GM18508 (cell line): ENCODE results near the gene CD300H.
"Not testable (repeated sequence)": the region's sequence is repeated elsewhere in the genome, so short reads cannot be mapped to it uniquely, and the experiment has no call there.

Source experiments
- ATAC-seq: cut with Tn5 transposase; IDR thresholded peaks from one replicate; pipeline ENCODE4 v1.9.1; 2021; ENCODE audit warnings: moderate number of reproducible peaks; ENCODE audit not compliant: insufficient read depth, unreplicated experiment

Gene CD300H

DNA sequence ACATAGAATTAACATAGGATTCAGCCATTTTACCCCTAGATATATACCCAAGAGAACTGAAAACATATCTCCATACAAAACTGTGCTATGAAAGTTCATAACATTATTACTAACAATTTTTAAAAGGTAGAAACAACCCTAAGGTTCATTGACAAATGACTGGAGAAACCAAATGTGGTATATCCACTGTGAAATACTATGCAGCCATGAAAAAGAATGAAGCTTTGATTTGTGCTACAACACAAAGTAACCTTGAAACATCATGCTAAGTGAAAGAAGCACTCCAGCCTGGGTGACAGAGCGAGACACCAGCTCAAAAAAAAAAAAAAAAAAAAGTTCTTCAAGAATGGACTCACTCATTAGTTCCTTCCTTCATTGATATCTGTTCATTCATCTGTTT, 24.2 kb upstream of the CD300H start:
- ATAC-seq: no peak

DNA sequence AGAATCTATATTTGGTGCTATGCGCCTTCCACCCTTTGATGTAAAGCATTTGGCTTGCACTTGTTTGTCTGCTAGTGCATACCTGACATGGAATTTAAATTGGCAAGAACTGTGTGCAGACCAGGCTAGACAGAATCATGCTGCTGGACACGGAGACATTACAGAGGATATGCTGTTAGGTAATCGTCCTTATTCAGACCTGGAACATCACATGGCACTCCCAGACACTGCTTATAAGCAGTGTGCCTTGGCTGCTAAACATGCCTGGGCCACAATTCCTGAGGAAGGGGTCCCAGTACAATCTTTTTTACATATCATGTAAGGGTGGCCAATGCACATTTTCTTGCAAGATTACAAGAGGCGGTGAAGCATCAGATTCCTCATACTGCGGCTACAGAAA, 18.4 kb upstream of the CD300H start:
- no peak for ATAC-seq

DNA sequence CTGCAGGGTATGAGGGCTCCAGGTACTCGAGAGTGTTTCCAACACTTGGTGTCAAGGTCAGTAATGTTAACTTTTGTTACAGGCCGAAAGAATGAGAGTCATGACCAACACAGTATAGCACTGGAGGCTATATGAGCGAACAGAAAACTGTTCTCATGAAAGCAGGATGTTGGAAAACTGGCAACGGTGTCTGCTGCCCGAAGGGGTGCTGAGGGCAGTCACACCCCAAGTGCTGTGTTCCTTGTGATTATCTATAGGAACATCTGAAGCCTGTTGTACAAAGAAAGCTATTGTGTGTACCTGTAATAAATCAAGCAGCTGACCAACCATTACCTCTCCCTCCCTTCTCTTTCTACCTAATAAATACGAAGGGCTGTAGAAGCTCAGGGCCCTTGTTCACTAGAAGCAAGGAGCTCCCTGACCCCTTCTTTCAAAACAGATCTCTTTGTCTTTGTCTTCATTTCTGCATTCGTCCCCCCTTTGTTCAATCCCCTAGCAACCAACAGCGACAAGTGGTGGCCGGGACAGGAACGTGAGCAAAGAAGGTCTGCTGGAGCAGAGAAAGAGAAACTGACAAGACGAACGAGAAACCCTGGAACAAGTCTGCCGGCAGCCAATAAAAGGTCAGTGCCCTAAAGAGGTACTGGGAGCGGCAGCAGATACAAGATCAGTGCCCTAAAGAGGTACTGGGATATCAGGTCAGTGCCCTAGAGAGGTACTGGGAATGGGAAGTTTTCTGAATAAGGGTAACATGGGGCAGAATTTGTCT, 17.2 kb upstream of the CD300H start:
- no peak for ATAC-seq

DNA sequence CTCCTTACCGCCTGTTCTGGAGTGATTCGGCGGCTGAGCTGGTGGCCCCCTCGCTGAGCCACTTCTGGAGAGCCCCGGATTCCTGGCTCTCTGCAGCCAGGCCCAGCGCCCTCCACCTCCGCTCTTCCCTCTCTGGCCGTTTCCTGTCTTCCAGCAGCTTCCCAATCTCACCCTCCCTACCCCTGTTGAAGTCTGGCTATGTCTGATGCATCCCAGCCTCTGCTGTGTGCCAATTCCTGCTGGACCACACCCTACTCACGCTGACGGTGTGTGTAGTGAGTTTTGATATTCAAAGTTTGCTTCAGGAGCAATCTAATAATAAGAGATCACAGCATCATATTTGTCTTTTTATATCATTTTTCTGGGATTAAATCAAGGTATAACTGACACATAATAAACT, 15.3 kb upstream of the CD300H start:
- no peak for ATAC-seq

DNA sequence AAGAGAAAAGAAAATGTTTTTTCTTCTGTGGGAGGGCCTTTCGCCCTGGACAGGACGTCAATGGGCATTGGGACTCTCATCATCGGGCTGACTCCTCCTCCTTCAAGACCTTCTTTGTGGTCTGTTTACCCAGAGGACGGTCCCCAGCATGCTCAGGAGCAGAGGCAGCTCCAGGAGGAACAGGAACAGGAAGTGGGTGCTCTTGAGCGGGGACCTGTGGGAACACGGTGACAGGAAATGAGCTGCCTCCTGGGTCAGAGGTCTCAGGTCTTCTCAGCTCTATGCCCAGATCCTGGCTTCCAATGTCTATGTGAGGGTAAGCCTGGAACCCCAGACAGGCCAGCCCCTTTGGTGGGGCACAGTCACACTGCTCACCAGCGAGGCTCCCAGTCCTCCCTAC, 12.6 kb upstream of the CD300H start:
- no peak for ATAC-seq

DNA sequence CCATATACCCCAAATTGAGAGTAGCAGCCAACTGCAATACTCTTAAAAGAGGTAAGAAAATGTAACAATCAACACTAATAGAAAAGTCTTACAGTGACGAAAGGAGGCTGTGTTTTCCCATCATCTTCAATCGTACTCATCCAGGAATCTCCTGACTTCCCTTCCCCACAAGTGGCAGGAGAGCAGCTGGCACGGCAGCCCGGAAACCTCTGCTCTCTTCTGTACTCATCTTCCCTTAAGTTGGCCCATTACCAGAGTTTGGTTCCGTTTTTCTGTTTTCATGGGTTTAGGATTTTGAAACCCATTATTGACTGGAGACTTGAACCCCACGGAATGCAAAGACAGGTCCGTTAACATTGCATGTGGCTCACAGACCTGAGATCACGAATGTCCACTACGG, 11.7 kb upstream of the CD300H start:
- ATAC-seq: no peak

DNA sequence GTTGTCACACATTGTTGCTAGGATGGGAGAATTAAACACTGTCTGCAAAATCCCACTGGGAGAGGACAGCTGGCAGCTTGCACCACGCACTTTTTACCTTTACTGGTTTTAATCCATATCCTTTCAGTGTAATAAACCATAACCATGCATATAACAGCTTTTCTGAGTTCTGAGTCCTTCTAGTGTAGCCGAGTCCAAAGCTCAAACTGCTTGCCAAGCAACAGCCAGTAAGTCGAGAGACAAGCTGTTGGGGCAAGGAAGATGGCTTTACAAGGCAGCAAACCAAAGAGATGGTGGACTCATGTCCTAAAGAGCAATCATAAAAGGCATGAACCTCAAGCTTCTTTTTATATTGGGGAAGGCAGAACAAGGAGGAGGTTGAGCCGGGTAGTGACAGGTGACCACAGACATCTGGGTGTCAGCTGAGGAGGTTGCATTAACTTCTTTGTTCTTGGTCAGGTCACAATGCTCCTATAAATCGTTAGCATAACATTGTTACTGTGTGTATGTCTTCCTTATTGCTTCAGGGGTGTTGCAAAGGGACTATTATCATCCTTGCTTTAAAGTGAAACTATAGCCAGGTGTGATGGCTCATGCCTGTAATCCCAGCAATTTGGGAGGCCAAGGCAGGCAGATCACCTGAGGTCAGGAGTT, 7.3 kb upstream of the CD300H start:
- no peak for ATAC-seq

DNA sequence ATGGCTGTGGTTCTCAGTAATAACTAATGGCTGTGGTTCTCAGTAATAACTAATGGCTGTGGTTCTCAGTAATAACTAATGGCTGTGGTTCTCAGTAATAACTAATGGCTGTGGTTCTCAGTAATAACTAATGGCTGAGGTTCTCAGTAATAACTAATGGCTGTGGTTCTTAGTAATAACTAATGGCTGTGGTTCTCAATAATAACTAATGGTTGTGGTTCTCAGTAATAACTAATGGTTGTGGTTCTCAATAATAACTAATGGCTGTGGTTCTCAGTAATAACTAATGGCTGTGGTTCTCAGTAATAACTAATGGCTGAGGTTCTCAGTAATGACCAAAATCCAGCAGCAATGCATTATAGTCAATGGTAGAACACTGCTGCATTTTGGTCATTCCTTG, 6.3 kb upstream of the CD300H start:
- not testable (repeated sequence) for ATAC-seq

DNA sequence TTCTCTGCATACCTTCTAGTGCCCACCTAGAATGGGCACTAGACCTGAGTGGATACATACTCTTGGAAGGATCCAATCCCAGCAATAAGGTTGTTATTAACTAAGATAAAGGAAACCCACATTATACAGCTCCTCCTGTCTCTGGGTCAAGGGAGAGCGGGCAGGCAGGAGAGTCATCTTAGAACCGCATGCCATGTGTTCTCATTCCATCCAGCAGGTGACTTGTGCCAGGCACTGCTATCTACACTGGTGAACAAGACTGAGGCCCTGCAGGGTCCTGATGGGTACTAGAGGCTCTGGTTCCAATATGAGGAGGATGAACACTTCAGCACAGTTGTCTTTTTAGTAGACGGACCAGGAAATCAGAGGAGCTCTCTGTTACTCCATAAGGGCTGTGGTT, 5.9 kb upstream of the CD300H start:
- no peak for ATAC-seq

DNA sequence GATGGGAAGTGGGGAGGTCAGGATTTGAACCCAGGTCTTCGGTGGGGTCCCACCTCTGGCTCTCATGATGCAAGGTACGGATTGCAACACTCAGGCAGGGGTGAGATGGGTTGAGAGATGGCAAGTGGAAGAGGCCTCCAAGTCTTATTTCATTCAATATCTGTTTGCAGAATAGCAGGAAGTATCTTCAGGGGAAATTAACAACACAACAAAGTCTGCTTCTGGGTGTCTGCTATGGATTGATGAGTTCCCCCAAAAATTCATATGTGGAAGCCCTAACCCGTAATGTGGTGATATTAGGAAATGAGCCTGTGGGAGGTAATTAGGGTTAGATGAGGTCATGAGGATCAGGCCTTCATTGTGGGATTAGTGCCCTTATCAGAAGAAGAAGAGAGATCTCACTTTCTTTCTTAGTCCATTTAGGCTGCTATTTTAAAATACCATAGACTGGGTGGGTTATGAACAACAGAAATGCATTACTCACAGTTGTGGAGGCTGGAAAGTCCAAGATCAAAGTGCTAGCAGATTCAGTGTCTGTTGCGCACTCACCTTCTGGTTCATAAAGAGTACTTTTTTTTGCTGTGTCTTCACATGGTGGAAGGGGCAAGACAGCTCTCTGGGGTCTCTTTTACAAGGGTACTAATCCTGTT, 4.4 kb upstream of the CD300H start:
- no peak for ATAC-seq

DNA sequence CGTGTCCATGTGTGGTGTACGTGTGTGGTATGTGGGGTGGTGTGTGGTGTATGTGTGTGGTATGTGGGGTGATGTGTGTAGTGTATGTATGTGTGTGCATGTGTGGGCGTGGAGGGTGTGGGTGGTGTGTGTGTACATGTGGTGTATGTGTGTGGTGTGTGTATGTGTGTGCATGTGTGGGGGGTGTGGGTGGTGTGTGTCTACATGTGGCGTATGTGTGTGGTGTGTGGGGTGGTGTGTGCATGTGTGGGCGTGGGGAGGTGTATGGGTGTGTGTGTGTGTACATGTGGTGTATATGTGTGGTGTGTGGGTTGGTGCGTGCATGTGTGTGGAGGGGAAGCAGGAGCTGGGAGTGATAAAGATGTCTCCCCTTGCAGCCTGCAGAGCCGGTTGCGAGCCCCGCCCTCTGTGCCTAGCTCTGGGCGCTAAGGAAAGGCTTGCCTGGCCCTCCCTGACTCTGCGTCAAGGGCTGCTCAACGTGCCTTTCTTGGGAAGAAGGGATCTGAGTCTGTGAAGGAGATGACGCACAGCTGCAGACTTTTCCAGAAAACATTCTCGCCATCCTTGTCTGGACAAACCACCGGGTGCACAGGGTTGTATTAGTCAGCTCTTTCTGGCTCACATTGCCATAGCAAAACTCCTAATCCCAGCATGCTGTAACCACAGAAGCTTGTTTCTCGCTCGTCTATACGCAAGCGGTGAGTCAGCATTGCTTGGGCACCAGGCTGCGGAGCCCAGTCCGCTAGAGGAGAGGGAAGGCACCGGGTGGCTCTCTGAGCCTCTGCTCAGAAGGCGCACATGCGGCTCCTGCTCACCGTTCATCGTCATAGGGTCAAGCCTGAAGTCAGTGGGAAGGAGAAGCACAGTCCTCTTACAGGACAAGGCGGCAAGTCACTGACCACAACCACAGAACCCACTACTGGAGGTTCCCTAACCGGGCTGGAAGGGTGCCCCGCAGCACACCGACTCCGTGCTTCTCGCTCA, 2.0 kb upstream of the CD300H start:
- no peak for ATAC-seq

DNA sequence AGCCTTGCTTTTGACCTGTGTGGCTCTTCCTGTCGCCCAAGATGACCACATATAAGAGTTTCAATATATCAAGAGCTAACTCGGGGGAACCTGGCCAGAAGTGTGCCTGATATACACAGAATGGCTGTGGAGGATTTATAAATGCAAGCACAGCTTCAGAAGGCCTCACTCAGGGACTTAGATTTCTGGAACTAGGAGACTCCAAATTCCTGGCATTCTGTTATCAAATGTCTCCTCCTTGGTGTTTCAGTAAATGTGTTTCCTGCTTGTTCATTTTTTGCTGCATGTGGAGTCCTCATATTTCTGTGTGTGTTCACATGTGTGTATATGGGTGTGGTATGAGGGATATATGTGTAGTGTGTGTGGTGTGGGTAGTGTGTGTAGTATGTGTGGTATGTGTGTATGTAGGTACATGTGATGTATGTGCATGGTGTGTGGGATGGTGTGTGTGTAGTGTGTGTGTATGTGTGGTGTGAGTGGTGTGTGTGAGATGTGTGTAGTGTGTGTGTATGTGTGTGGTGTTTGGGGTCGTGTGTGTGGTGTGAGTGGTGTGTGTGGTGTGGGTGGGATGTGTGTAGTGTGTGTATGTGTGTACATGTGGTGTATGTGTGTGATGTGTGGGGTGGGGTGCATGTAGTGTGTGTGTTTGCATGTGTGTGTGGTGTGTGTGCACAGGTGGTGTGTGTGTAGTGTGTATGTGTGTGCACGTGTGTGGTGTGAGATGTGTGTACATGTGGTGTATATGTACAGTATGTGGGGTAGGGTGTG, 981 bp upstream of the CD300H start:
- ATAC-seq: no peak

DNA sequence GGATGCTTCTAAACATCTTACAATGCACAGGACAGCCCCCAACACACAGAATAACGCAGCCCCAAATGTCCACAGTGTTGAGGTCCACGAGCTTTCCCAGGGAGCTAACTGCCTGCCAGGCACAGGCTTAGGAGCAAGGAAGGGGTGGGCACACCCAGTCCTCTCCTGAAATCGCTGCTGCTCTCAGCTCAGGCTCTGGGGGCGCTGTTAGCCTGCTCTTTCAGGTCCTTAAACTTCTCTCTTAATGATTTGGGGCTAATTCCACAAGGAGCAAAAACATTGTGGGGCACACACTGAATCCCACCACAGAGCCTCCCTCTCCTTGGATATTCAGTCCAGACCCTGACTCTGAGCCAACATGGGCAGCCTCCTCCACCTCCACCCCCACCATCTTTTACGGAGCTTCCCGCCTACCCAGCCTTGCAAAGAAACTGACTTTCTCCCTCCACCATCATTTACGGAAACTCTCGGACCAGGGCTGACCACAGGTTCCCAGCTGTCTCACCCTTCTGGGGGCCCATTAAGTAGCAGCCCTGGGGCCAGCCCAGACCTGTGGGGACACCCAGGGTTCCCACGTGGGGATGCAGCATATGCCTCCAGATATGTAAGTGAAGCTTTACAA, 1.1 kb downstream of the CD300H start:
- ATAC-seq: no peak

DNA sequence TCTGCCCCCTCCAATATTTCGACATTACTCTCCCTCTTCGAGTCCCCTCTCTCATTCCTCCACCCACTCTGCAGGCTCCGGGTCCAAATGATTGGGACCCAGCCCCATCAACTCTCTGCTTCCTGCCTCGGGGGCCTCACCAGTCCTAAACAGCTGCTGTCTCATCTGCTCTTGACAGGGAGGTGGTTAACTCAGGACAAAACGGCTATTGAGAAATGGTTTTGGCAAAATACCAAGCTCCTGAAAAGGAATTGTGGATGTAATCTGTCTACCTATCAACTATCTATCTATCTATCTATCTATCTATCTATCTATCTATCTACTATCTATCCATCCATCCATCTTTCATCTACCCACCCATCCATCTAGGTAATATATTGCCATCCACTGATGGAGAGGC, 2.2 kb downstream of the CD300H start:
- no peak for ATAC-seq

DNA sequence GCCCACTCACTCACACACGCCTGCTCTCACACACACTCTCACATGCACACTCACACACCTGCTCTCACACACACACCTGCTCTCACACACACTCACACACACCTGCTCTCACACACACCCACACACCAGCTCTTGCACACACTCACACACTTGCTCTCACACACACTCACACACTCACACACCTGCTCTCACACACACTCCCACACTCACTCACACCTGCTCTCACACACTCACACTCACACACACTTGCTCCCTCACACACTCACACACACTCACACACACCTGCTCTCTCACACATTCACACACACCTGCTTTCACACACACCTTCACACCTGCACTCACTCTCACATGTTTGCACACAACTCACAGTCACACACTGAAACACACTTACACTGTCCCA, 4.0 kb downstream of the CD300H start:
- no peak for ATAC-seq

DNA sequence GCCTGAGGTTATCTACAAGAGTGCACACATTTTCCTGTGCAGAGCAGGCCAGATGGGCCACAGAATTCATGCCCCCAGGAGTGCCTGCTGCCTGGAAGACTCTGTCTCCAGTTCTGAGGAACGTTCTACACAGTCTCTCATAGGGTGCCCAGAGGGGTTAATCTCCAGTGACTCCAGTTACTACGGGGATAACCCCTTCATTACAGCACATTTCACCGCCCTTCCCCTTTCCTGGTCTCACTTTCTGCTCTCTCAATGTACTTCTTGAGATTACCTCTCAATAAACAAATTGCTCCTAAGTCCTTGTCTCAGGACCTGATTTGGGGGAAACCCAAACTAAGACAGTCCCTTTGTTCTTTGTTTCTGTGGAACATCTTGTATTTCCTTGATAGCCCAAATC, 5.7 kb downstream of the CD300H start:
- no peak for ATAC-seq

DNA sequence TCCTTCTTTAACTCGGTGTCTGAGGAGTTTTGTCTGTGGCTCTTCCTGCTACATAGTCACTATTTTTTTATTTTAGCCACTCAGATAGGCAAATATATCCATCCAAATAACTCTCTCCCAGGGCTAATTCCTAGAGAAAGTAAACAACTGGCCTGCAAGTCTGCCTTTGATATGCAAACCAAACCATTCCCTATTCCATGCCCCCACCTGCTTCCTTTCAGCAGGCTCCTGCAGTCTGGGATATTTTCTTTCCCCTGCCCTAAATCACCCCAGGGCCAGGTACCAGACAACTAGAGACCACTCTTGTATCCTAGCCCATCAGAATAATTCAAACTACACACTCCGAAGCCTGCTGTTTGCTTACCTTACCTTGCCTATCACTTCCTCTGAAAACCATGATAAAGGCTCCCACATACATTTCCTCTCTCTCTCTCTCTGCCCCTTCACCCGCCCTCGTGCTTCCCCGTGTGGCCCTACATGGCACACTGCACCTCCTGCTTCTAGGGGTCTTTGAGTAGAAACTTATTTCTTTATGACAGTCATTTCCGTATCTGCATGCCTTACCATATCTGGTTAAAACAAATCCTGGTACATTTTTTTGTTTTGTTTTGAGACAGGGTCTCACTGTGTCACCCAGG, 8.3 kb downstream of the CD300H start:
- ATAC-seq: no peak

DNA sequence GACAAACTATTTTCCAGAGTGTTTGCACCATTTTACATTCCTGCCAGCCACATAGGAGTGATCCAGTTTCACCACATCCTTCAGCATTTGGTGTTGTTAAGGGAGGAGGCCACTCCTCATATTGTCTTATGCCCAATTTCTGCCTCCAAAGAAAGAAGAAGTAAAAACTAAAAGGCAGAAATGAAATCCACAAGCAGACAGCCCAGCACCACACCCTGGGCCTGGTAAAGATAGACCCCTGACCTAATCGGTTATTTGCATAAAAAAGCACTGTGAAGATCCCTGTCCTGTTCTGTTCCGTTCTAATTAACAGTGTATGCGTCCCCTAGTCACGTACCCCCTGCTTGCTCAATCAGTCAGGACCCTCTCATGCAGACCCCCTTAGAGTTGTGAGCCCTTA, 8.9 kb downstream of the CD300H start:
- not testable (repeated sequence) for ATAC-seq

DNA sequence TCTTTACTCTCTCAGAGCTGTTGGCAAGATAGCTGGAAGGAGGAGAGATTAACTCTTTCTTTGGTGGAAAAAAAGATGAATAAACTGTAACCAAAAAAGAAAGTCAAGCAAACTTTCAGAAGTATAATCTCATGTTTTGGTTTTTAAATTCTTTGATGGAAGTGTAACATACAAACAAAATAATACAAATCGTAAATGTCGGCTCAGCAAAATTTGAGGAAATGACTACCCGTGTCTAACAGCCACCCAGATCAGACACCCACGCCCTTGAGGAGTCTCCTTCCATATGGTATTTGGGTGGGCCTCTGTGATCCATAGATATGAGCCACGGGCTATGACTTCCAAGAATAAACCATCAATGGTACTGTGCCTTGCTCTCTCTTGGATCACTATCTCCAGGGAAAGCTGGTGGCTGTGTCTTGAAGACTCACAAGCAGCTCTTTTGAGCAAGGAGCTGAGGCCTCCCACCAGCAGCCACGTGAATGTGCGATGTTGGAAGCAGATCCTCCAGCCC, 11.8 kb downstream of the CD300H start:
- no peak for ATAC-seq
